Measurements from ENCODE around the gene INSC.

Gene INSC

GRCh38 chr11:15109602-15110001 is 5.1 kb upstream of the INSC start:
- Histone ChIP-seq H3K9me3 (ENCODE audit: low read length) (no peaks in the 10 kb centered on the region), H2AFZ (ENCODE audit: low read length) (no peak overlapping the region), H3K9me2 (ENCODE audit: low read depth, low read length) (no peaks in the 10 kb centered on the region)

GRCh38 chr11:15111215-15111614 is 3.5 kb upstream of the INSC start:
- no peaks in the 10 kb centered on the region for H3K36me3 ChIP-seq (ENCODE audit: insufficient read depth, low read length)
- no peaks in the 10 kb centered on the region for H3K79me2 ChIP-seq (ENCODE audit: insufficient read depth, low read length)
- no peak overlapping the region for H3K4me3 ChIP-seq (ENCODE audit: low read depth, low read length, poor library complexity, severe bottlenecking)
- H3K27me3 ChIP-seq (ENCODE audit: insufficient read depth, low read length): no peaks in the 10 kb centered on the region
- H3K4me1 ChIP-seq (ENCODE audit: insufficient read depth, low read length, severe bottlenecking): no peaks in the 10 kb centered on the region
- H3K27ac ChIP-seq (ENCODE audit: low read depth, low read length, poor library complexity, severe bottlenecking): no peak overlapping the region
- H3K9me3 ChIP-seq (ENCODE audit: low read length): no peaks in the 10 kb centered on the region
- no peak for TF ChIP-seq CTCF (IDR thresholded peaks at IDR 0.05; ENCODE audit: low read length)
- no peaks in the 10 kb centered on the region for H3F3A ChIP-seq (ENCODE audit: insufficient read depth, low read length)
- no peak overlapping the region for H3K4me2 ChIP-seq (ENCODE audit: low read length)
- no peak overlapping the region for H3K9ac ChIP-seq (ENCODE audit: low read length)
- no peak overlapping the region for H2AFZ ChIP-seq (ENCODE audit: low read length)
- no peaks in the 10 kb centered on the region for H4K20me1 ChIP-seq (ENCODE audit: insufficient read depth, low read length)
- no peaks in the 10 kb centered on the region for H3K9me2 ChIP-seq (ENCODE audit: low read depth, low read length)

More at GRCh38 chr11:15109602-15110001, 5.1 kb upstream of the INSC start:
- H3K4me3 ChIP-seq (ENCODE audit: low read depth, low read length, poor library complexity, severe bottlenecking): no peak overlapping the region
- no peaks in the 10 kb centered on the region for H3K36me3 ChIP-seq (ENCODE audit: insufficient read depth, low read length)
- H3K9ac ChIP-seq (ENCODE audit: low read length): no peak overlapping the region
- no peaks in the 10 kb centered on the region for H3F3A ChIP-seq (ENCODE audit: insufficient read depth, low read length)
- no peak overlapping the region for H3K27ac ChIP-seq (ENCODE audit: low read depth, low read length, poor library complexity, severe bottlenecking)
- H3K27me3 ChIP-seq (ENCODE audit: insufficient read depth, low read length): no peaks in the 10 kb centered on the region
- H3K79me2 ChIP-seq (ENCODE audit: insufficient read depth, low read length): no peaks in the 10 kb centered on the region
- no peaks in the 10 kb centered on the region for H3K4me1 ChIP-seq (ENCODE audit: insufficient read depth, low read length, severe bottlenecking)
- no peaks in the 10 kb centered on the region for H4K20me1 ChIP-seq (ENCODE audit: insufficient read depth, low read length)
- no peak overlapping the region for H3K4me2 ChIP-seq (ENCODE audit: low read length)
- no peak for TF ChIP-seq CTCF (IDR thresholded peaks at IDR 0.05; ENCODE audit: low read length)
- TF ChIP-seq EZH2 (IDR thresholded peaks at IDR 0.05; ENCODE audit: borderline replicate concordance, low read length): no peak

GRCh38 chr11:15112131-15112541 is 2.6 kb upstream of the INSC start:
- H4K20me1 ChIP-seq (ENCODE audit: insufficient read depth, low read length): no peaks in the 10 kb centered on the region
- no peak overlapping the region for H3K4me2 ChIP-seq (ENCODE audit: low read length)
- H3K9me2 ChIP-seq (ENCODE audit: low read depth, low read length): no peaks in the 10 kb centered on the region
- no peaks in the 10 kb centered on the region for H3K79me2 ChIP-seq (ENCODE audit: insufficient read depth, low read length)
- H2AFZ ChIP-seq (ENCODE audit: low read length): no peak overlapping the region
- no peak overlapping the region for H3K4me3 ChIP-seq (ENCODE audit: low read depth, low read length, poor library complexity, severe bottlenecking)
- no peak overlapping the region for H3K9ac ChIP-seq (ENCODE audit: low read length)
- no peaks in the 10 kb centered on the region for H3K36me3 ChIP-seq (ENCODE audit: insufficient read depth, low read length)
- no peak for TF ChIP-seq EZH2 (IDR thresholded peaks at IDR 0.05; ENCODE audit: borderline replicate concordance, low read length)
- TF ChIP-seq CTCF (IDR thresholded peaks at IDR 0.05; ENCODE audit: low read length): no peak
- no peaks in the 10 kb centered on the region for H3K4me1 ChIP-seq (ENCODE audit: insufficient read depth, low read length, severe bottlenecking)
- no peak overlapping the region for H3K27ac ChIP-seq (ENCODE audit: low read depth, low read length, poor library complexity, severe bottlenecking)
- H3F3A ChIP-seq (ENCODE audit: insufficient read depth, low read length): no peaks in the 10 kb centered on the region
- H3K9me3 ChIP-seq (ENCODE audit: low read length): no peaks in the 10 kb centered on the region
- H3K27me3 ChIP-seq (ENCODE audit: insufficient read depth, low read length): no peaks in the 10 kb centered on the region

All from OCI-LY1 (cell line).